ENCODE measurements around the gene LPIN1. TPM values are rescaled to one million over a fixed set of nuclear protein-coding genes. Genes with fewer than 3 reads are reported as not detected.
"Not testable (repeated sequence)": the region's sequence is repeated elsewhere in the genome, so short reads cannot be mapped to it uniquely, and the experiment has no call there.

The LPIN1 gene
- polyA plus RNA-seq, 6 donors from 2014 or later = 4.6 to 12.8 (median 9.7) TPM

GRCh38 chr2:11722292-11723060, 24.0 kb upstream of the LPIN1 start:
- Mint-ChIP-seq H3K9me3 (no peaks in the 10 kb centered on the region), H3K36me3 (no peaks in the 10 kb centered on the region), H3K27ac (no peak overlapping the region), H3K27me3 (peaks cover 14 to 40% (median 23%) of the 10 kb centered on the region in 3 donors), H3K4me1 (peaks cover 7 to 14% (median 11%) of the 10 kb centered on the region in 3 donors), H3K4me3 (no peak overlapping the region)
- DNase-seq = no peak
- no peak for ATAC-seq (ENCODE audit: low read depth in 2 of 2)

DNA sequence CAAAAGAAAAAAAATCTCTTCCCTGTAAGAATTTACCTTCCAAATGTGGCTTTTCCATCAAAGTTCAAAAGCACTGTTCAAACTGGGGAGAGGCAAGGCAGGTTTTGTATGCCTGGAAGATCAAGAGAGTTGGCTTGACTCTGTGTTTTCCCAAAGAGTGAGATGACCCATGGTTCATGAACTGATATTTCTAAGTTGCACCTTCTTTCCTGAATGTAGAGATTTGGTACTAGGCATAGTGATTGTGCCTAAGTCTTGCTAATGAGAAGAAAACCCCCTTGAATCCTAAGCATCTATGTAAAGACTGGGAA, 23.4 kb upstream of the LPIN1 start:
- no peaks in the 10 kb centered on the region for H3K36me3 Mint-ChIP-seq
- H3K27ac Mint-ChIP-seq = no peak overlapping the region
- ATAC-seq (ENCODE audit: low read depth in 2 of 2) (no peak), DNase-seq (no peak)
- H3K4me3 Mint-ChIP-seq = no peak overlapping the region
- peaks cover 7 to 10% (median 8%) of the 10 kb centered on the region in 3 donors for H3K4me1 Mint-ChIP-seq
- H3K9me3 Mint-ChIP-seq = no peaks in the 10 kb centered on the region
- H3K27me3 Mint-ChIP-seq = peaks cover 16 to 40% (median 27%) of the 10 kb centered on the region in 3 donors

GRCh38 chr2:11724151-11724550, 22.3 kb upstream of the LPIN1 start:
- no peak for ATAC-seq (ENCODE audit: low read depth in 2 of 2)
- H3K4me3 Mint-ChIP-seq = peak overlapping the region in 1 of 8 donors; percentile 41
- DNase-seq = no peak
- H3K4me1 Mint-ChIP-seq = peaks cover 6 to 8% (median 7%) of the 10 kb centered on the region in 3 donors
- no peak overlapping the region for H3K27ac Mint-ChIP-seq
- H3K27me3 Mint-ChIP-seq = peaks cover 16 to 40% (median 27%) of the 10 kb centered on the region in 3 donors
- no peaks in the 10 kb centered on the region for H3K9me3 Mint-ChIP-seq
- H3K36me3 Mint-ChIP-seq = no peaks in the 10 kb centered on the region

GRCh38 chr2:11726384-11726783, 20.0 kb upstream of the LPIN1 start:
- no peak for ATAC-seq (ENCODE audit: low read depth in 2 of 2)
- no peak for DNase-seq
- H3K36me3 Mint-ChIP-seq = no peaks in the 10 kb centered on the region
- no peak overlapping the region for H3K4me3 Mint-ChIP-seq
- H3K4me1 Mint-ChIP-seq = no peaks in the 10 kb centered on the region
- H3K27me3 Mint-ChIP-seq = peaks cover 14 to 29% (median 14%) of the 10 kb centered on the region in 3 donors
- no peak overlapping the region for H3K27ac Mint-ChIP-seq
- no peaks in the 10 kb centered on the region for H3K9me3 Mint-ChIP-seq

DNA sequence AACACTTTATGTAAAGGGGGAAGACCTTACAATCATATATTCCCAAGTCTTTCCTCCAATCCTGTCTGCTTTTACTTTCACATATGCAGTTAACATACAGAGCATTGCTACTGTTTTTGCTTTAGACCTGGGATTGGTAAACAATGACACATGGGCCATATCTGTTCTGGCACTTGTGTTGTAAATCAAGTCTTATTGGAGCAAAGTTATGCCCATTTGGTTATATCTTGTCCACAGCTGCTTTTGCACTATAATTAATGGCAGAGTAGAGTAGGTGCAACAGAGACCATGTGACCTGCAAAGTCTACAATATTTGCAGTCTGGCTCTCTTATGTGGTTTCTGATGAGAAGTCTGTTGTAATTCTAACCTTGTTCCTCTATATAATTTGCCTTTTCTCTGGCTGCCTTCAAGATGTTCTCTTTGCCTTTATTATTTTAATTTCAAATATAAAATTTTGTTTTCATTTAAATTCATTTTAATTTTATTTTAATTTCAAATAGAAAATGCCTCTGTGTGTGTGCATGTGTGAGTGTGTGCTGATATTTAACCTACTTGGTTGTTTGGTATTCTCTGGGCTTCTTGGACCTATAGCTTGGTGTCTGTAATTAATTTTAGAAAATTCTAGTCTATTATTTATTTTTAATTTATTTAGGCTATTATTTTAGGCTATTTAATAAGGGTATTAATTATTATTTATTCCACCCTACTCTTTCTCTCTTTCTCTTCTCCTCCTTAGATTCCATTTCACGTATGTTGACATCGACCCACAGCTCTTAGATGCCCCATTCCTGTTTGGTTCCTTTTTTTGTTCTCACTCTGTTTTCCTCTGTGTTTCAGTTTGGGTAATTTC, 16.8 kb upstream of the LPIN1 start:
- no peaks in the 10 kb centered on the region for H3K9me3 Mint-ChIP-seq
- no peak for ATAC-seq (ENCODE audit: low read depth in 2 of 2)
- no peaks in the 10 kb centered on the region for H3K36me3 Mint-ChIP-seq
- H3K27ac Mint-ChIP-seq = no peak overlapping the region
- no peak for DNase-seq
- no peaks in the 10 kb centered on the region for H3K4me1 Mint-ChIP-seq
- H3K4me3 Mint-ChIP-seq = no peak overlapping the region
- peaks cover 15 to 32% (median 24%) of the 10 kb centered on the region in 3 donors for H3K27me3 Mint-ChIP-seq

DNA sequence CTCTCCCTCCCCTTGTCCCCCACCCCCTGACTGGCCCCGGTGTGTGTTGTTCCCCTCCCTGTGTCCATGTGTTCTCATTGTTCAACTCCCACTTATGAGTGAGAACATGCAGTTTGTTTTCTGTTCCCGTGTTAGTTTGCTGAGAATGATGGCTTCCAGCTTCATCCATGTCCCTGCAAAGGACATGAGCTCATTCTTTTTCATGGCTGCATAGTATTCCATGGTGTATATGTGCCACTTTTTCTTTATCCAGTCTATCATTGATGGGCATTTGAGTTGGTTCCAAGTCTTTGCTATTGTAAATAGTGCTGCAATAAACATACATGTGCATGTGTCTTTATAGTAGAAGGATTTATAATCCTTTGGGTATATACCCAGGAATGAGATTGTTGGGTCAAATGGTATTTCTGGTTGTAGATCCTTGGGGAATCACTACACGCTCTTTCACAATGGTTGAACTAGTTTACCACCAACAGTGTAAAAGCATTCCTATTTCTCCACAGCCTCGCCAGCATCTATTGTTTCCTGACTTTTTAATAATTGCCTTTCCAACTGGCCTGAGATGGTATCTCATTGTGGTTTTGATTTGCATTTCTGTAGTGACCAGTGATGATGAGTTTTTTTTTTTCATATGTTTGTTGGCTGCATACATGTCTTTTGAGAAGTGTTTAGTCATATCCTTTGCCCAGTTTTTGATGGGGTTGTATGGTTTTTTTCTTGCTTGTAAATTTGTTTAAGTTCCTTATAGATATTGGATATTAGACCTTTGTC, 15.0 kb upstream of the LPIN1 start:
- H3K4me1 Mint-ChIP-seq; H3K4me3 Mint-ChIP-seq; ATAC-seq (ENCODE audit: low read depth in 2 of 2); DNase-seq; H3K36me3 Mint-ChIP-seq; H3K9me3 Mint-ChIP-seq: not testable (repeated sequence)
- Mint-ChIP-seq H3K27ac (peak overlapping the region in 1 of 6 donors; percentile 28), H3K27me3 (peaks cover 15 to 32% (median 29%) of the 10 kb centered on the region in 3 donors)

- no peak for DNase-seq
- no peaks in the 10 kb centered on the region for H3K4me1 Mint-ChIP-seq
- H3K27me3 Mint-ChIP-seq = peaks cover 20 to 36% (median 22%) of the 10 kb centered on the region in 3 donors
- peaks cover 0 to 2% (median 0%) of the 10 kb centered on the region in 7 donors for H3K9me3 Mint-ChIP-seq
- no peak overlapping the region for H3K4me3 Mint-ChIP-seq
- no peaks in the 10 kb centered on the region for H3K36me3 Mint-ChIP-seq
- H3K27ac Mint-ChIP-seq = peak overlapping the region in 1 of 6 donors; percentile 9
- ATAC-seq (ENCODE audit: low read depth in 2 of 2) = no peak
Observed at GRCh38 chr2:11732587-11732986, 13.8 kb upstream of the LPIN1 start.

DNA sequence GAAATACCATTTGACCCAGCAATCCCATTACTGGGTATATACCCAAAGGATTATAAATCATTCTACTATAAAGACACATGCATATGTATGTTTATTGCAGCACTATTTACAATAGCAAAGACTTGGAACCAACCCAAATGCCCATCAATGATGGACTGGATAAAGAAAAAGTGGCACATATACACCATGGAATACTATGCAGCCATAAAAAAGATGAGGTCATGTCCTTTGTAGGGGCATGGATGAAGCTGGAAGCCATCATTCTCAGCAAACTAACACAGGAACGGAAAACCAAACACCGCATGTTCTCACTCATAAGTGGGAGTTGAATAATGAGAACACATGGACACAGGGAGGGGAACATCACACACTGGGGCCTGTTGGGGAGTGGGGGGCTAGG, 8.6 kb upstream of the LPIN1 start:
- not testable (repeated sequence) for H3K4me3 Mint-ChIP-seq; ATAC-seq (ENCODE audit: low read depth in 2 of 2); H3K36me3 Mint-ChIP-seq; H3K9me3 Mint-ChIP-seq; H3K27ac Mint-ChIP-seq; DNase-seq; H3K4me1 Mint-ChIP-seq
- peaks cover 10 to 41% (median 17%) of the 10 kb centered on the region in 3 donors for H3K27me3 Mint-ChIP-seq

DNA sequence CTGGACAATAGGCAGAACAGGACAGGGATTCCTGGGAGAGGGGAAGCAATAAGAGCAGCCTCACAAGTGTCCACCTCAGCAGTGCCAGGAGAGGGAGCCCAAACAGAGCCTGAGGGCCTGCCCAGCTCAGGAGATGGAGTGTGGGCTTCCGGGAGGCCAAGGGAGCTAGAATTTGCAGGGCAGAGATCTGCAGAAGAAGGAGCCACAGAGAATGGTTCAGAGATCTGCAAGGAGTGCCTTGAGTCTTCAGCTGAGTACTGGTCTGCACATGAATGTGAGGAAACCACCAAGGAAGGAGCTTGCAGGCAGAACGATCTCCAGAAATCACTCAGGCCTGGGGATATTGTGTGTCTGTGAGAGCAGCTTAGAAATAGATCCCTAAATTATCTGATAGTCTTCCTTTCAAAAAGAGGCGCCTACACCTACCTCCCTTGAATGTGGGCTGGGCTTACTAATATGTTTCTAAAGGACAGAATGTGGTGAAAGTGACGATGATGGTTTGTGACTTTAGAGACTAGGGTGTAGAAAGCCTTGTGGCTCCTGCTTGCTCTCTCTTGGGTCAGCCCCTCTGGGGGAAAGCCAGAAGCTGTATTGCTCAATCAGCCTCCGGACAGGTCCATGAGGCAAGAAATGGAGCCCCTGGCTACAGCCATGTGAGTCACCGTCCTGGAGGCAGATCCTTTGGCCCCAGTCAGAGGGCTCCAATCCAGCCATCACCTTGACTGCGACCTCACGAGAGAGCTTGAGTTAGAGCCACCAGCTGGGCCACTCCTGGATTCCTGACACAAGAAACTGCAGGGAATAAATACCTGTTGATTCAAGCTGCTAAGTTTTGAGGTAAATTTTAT, 7.6 kb upstream of the LPIN1 start:
- H3K4me1 Mint-ChIP-seq = peaks cover 1 to 7% (median 7%) of the 10 kb centered on the region in 3 donors
- peaks cover 0 to 3% (median 0%) of the 10 kb centered on the region in 7 donors for H3K9me3 Mint-ChIP-seq
- peaks cover 7 to 33% (median 10%) of the 10 kb centered on the region in 3 donors for H3K27me3 Mint-ChIP-seq
- no peaks in the 10 kb centered on the region for H3K36me3 Mint-ChIP-seq
- no peak overlapping the region for H3K27ac Mint-ChIP-seq
- H3K4me3 Mint-ChIP-seq = no peak overlapping the region
- ATAC-seq (ENCODE audit: low read depth in 2 of 2) (peak in 1 of 2 donors; percentile 36), DNase-seq (no peak)

DNA sequence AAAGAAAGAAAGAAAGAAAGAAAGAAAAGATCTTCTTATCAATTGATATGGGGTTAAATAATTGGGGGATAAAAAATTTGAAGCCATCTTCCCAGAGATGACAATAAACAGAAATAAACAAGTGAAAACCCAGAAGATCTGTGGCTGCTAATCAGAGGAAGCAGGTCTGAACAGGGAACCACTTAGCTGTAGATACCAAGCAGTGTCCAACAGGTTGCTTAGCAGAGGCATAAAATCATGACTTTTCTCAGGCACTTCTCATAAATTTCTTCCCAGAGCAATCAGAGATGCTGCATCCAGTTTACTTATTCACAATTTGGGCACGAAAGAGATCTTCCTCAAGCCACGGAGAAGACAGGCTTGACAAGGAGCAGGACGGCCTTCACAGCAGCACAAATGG, 5.7 kb upstream of the LPIN1 start:
- peaks cover 11 to 26% (median 21%) of the 10 kb centered on the region in 3 donors for H3K4me1 Mint-ChIP-seq
- no peaks in the 10 kb centered on the region for H3K36me3 Mint-ChIP-seq
- H3K27me3 Mint-ChIP-seq = peaks cover 0 to 25% (median 10%) of the 10 kb centered on the region in 3 donors
- peaks cover 0 to 3% (median 0%) of the 10 kb centered on the region in 7 donors for H3K9me3 Mint-ChIP-seq
- H3K27ac Mint-ChIP-seq = peak overlapping the region in 1 of 6 donors; percentile 12
- DNase-seq (no peak), ATAC-seq (ENCODE audit: low read depth in 2 of 2) (no peak)
- no peak overlapping the region for H3K4me3 Mint-ChIP-seq

DNA sequence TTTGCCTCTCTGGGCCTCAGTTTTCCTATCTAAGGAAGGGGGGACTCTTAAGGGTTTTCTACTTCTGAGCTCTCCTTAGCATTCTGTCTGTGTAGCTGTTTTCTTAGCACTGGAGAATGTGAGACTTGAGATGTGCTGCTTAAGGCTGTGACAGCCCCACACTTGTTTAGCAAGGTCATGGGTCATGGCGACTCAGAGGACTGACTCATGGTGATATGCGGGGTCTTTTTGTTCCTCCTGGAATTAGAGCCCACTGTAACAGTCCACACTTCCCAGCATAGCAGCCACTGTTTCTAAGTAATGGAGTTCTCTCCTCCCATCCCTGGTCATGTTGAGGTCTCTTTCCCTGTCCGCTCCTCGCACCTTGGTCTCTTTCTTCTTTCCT, 4.1 kb upstream of the LPIN1 start:
- peaks cover 15 to 36% (median 31%) of the 10 kb centered on the region in 3 donors for H3K4me1 Mint-ChIP-seq
- no peak overlapping the region for H3K4me3 Mint-ChIP-seq
- ATAC-seq (ENCODE audit: low read depth in 2 of 2) (no peak), DNase-seq (no peak)
- H3K27me3 Mint-ChIP-seq = peaks cover 0 to 14% (median 4%) of the 10 kb centered on the region in 3 donors
- no peaks in the 10 kb centered on the region for H3K36me3 Mint-ChIP-seq
- no peak overlapping the region for H3K27ac Mint-ChIP-seq
- peaks cover 0 to 3% (median 0%) of the 10 kb centered on the region in 7 donors for H3K9me3 Mint-ChIP-seq

DNA sequence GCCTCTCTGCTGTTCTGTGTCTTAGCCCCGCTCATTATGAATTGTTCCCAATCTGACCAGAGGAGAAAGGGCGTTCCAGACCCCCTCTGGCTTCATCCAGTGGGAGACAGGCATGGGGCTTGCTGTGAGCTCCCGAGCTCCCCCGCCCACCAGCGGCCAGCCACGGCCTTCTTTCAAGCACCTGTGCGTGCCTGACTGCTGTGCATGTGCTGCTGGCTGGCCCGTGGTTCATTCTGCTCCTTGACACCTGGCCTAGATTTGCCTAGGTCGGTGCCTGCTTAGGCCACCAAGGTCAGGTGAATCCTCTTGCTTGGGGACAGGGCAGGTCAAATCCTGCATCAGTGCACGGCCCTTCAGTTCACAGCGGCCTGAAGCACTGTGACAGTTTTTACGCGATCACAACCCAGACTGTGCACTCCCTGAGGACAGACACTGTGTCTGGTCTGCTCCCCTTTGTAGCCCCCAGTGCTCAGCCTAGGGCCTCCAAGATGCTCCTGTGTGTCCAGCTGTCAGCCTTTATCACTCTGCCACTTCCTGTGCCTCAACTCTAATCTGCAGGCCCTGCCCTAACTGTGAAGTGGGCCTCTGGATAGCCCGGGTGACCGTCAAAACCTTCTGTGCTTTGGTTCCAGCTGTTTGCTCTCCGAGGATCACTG, 3.6 kb upstream of the LPIN1 start:
- Mint-ChIP-seq H3K27ac (no peak overlapping the region), H3K36me3 (no peaks in the 10 kb centered on the region)

More for the DNA sequence above, 3.6 kb upstream of the LPIN1 start:
- DNase-seq = no peak
- no peak for ATAC-seq (ENCODE audit: low read depth in 2 of 2)
- H3K27me3 Mint-ChIP-seq = peaks cover 0 to 9% (median 0%) of the 10 kb centered on the region in 3 donors
- H3K4me3 Mint-ChIP-seq = no peak overlapping the region
- peaks cover 20 to 41% (median 36%) of the 10 kb centered on the region in 3 donors for H3K4me1 Mint-ChIP-seq
- no peaks in the 10 kb centered on the region for H3K9me3 Mint-ChIP-seq

Measured in naive B cell (primary cell).